Tibial artery (tissue), 4 donors: ENCODE results near the gene SYNDIG1.

Source experiments
- DNase-seq, 2 donors: peaks; one replicate each; pipeline ENCODE4 v3.0.0-alpha.2; 2019
- H3K27ac ChIP-seq, 2 donors: fragments of 200-600 bp; sonication (generic) in 1 of 2; 1 replicate in 1 of 2; 2 replicates in 1 of 2; pipeline ENCODE4 v1.5.1; 2018 to 2019; ENCODE audit warnings: mild to moderate bottlenecking in 1 of 2
- H3K27me3 ChIP-seq, 2 donors: fragments of 200-600 bp; sonication (generic) in 1 of 2; one replicate each; pipeline versions ENCODE4 v1.5.1 to v1.6.0; 2016 to 2019
- H3K36me3 ChIP-seq, 3 donors: fragments of 200-600 bp; sonication (generic) in 2 of 3; one replicate each; pipeline ENCODE4 v1.5.1; 2016 to 2019; ENCODE audit warnings: mild to moderate bottlenecking in 2 of 3
- H3K4me1 ChIP-seq, 4 donors: fragments of 200-600 bp; sonication (generic) in 2 of 4; 1 replicate in 3 of 4; 2 replicates in 1 of 4; pipeline ENCODE4 v1.5.1; 2016 to 2019
- H3K4me3 ChIP-seq, 2 donors: fragments of 200-600 bp; sonication (generic) in 1 of 2; 1 replicate in 1 of 2; 2 replicates in 1 of 2; pipeline ENCODE4 v1.5.1; 2018 to 2019; ENCODE audit warnings: mild to moderate bottlenecking in 2 of 2
- H3K9me3 ChIP-seq, 3 donors: fragments of 200-600 bp; sonication (generic) in 1 of 3; one replicate each; pipeline ENCODE4 v1.5.1; 2016 to 2019
- CTCF ChIP-seq, 2 experiments: fragments of 200-600 bp in 1 of 2; fragments of 450-650 bp in 1 of 2; IDR thresholded peaks; one replicate each; pipeline ENCODE4 v1.5.1; 2017 to 2019; ENCODE audit warnings: antibody characterized with exemption in 2 of 2, mild to moderate bottlenecking in 1 of 2, moderate library complexity in 1 of 2
- intact Hi-C: fragments of 100-400 bp; cut with DNase I; formaldehyde crosslinking; loops from one replicate; pipeline ENCODE4 v1.15.0; 2023; ENCODE audit warnings: low total_unique reads

The SYNDIG1 gene

GRCh38 chr20:24634855-24635254 is 165.4 kb downstream of the SYNDIG1 start:
- no peaks in the 10 kb centered on the region for H3K9me3 ChIP-seq
- H3K27me3 ChIP-seq: no peaks in the 10 kb centered on the region
- no peak for TF ChIP-seq CTCF (IDR thresholded peaks at IDR 0.05)
- H3K4me3 ChIP-seq: no peak overlapping the region
- intact Hi-C loops: no loop called here
- DNase-seq: no peak
- no peak overlapping the region for H3K27ac ChIP-seq
- no peaks in the 10 kb centered on the region for H3K4me1 ChIP-seq
- no peaks in the 10 kb centered on the region for H3K36me3 ChIP-seq

- Histone ChIP-seq H3K4me1 (no peaks in the 10 kb centered on the region), H3K27me3 (no peaks in the 10 kb centered on the region), H3K36me3 (no peaks in the 10 kb centered on the region), H3K4me3 (no peak overlapping the region), H3K9me3 (no peaks in the 10 kb centered on the region), H3K27ac (no peak overlapping the region)
- intact Hi-C loops: no loop called here
- no peak for DNase-seq
- TF ChIP-seq CTCF (IDR thresholded peaks at IDR 0.05): no peak
Observed at GRCh38 chr20:24636626-24637025, 167.2 kb downstream of the SYNDIG1 start.

- intact Hi-C loops: no loop called here
- no peak for DNase-seq
Observed at GRCh38 chr20:24637087-24637486, 167.7 kb downstream of the SYNDIG1 start.

GRCh38 chr20:24637941-24638340 is 168.5 kb downstream of the SYNDIG1 start:
- no peaks in the 10 kb centered on the region for H3K36me3 ChIP-seq
- no peak overlapping the region for H3K27ac ChIP-seq
- no peak for DNase-seq
- H3K27me3 ChIP-seq: no peaks in the 10 kb centered on the region
- no peaks in the 10 kb centered on the region for H3K4me1 ChIP-seq
- intact Hi-C loops: no loop called here
- H3K4me3 ChIP-seq: no peak overlapping the region
- no peak for TF ChIP-seq CTCF (IDR thresholded peaks at IDR 0.05)
- H3K9me3 ChIP-seq: peaks cover 0 to 3% (median 0%) of the 10 kb centered on the region in 3 donors

More at GRCh38 chr20:24637087-24637486, 167.7 kb downstream of the SYNDIG1 start:
- TF ChIP-seq CTCF (IDR thresholded peaks at IDR 0.05): no peak
- no peaks in the 10 kb centered on the region for H3K27me3 ChIP-seq
- no peak overlapping the region for H3K27ac ChIP-seq
- H3K4me1 ChIP-seq: no peaks in the 10 kb centered on the region
- H3K9me3 ChIP-seq: no peaks in the 10 kb centered on the region
- H3K4me3 ChIP-seq: no peak overlapping the region
- H3K36me3 ChIP-seq: no peaks in the 10 kb centered on the region

GRCh38 chr20:24638591-24639548 is 169.4 kb downstream of the SYNDIG1 start:
- DNase-seq: no peak
- no peak overlapping the region for H3K27ac ChIP-seq
- peaks cover 0 to 3% (median 0%) of the 10 kb centered on the region in 3 donors for H3K9me3 ChIP-seq
- intact Hi-C loops: no loop called here
- H3K27me3 ChIP-seq: no peaks in the 10 kb centered on the region
- TF ChIP-seq CTCF (IDR thresholded peaks at IDR 0.05): no peak
- no peaks in the 10 kb centered on the region for H3K4me1 ChIP-seq
- H3K36me3 ChIP-seq: no peaks in the 10 kb centered on the region
- H3K4me3 ChIP-seq: no peak overlapping the region
